H1 (cell line): ENCODE measurements around the gene ACTG2. TPM values are rescaled to one million over a fixed set of nuclear protein-coding genes. Genes with fewer than 3 reads are reported as not detected.

Source experiments
- CTCF ChIA-PET: fragments of 300-600 bp; sonication (Branson Sonifier 250); formaldehyde crosslinking; loops from one replicate; lab custom pipeline; 2021; ENCODE audit not compliant: partially characterized antibody; lab: Charles Lee
- POLR2A ChIA-PET: fragments of 300-600 bp; sonication (Branson Sonifier 250); formaldehyde crosslinking; loops from one replicate; lab custom pipeline; 2021; ENCODE audit warnings: inconsistent platforms; ENCODE audit not compliant: partially characterized antibody; lab: Charles Lee
- DNase-seq, 2 experiments: peaks; one replicate each; pipeline versions ENCODE4 v3.0.0 to v3.0.0-alpha.2; 2010 to 2022; ENCODE audit warnings: low spot score in 2 of 2, low read depth in 1 of 2, mixed read lengths in 1 of 2
- FAIRE-seq: peaks from 2 replicates; lab custom pipeline; 2011; peaks lifted over from hg19 to GRCh38; lab: Jason Lieb, UNC
- H2AFZ ChIP-seq: 2 replicates; pipeline ENCODE4 v1.8.1; 2012; ENCODE audit warnings: low read length, inconsistent platforms
- H2AK5ac ChIP-seq: 2 replicates; pipeline ENCODE4 v1.6.1; 2013; ENCODE audit warnings: low read depth, low read length
- H2BK120ac ChIP-seq: replicated peaks from 2 replicates; pipeline ENCODE3; 2013; ENCODE audit warnings: low read depth, low read length, inconsistent platforms
- H2BK12ac ChIP-seq: 2 replicates; pipeline ENCODE4 v1.6.1; 2013; ENCODE audit warnings: low read depth, low read length
- H2BK15ac ChIP-seq: 2 replicates; pipeline ENCODE4 v1.6.1; 2013; ENCODE audit warnings: low read length
- H2BK20ac ChIP-seq: 2 replicates; pipeline ENCODE4 v1.6.1; 2013; ENCODE audit warnings: low read length
- H2BK5ac ChIP-seq: 2 replicates; pipeline ENCODE4 v1.6.1; 2013; ENCODE audit warnings: low read depth, low read length
- H3K14ac ChIP-seq: 2 replicates; pipeline ENCODE4 v1.6.1; 2013; ENCODE audit warnings: inconsistent platforms; ENCODE audit not compliant: insufficient read length
- H3K18ac ChIP-seq: 2 replicates; pipeline ENCODE4 v1.6.1; 2013; ENCODE audit warnings: low read length; ENCODE audit errors: extremely low read depth
- H3K23ac ChIP-seq: 2 replicates; pipeline ENCODE4 v1.6.1; 2013; ENCODE audit warnings: inconsistent platforms; ENCODE audit not compliant: insufficient read length
- H3K23me2 ChIP-seq: 2 replicates; pipeline ENCODE4 v1.6.1; 2013; ENCODE audit warnings: low read depth, low read length
- H3K27ac ChIP-seq: 2 replicates; pipeline ENCODE4 v1.6.1; 2011; ENCODE audit warnings: low read depth, low read length, inconsistent platforms
- H3K27me3 ChIP-seq, 4 experiments: replicated peaks in 1 of 4; 1 replicate in 1 of 4; 2 replicates in 3 of 4; pipeline versions ENCODE4 v1.6.1 to v1.8.1; 2011 to 2013; ENCODE audit warnings: low read length in 3 of 4, mild to moderate bottlenecking in 3 of 4, inconsistent platforms in 2 of 4, mixed read lengths in 2 of 4, moderate library complexity in 1 of 4; ENCODE audit not compliant: control insufficient read depth in 3 of 4, insufficient read depth in 3 of 4; ENCODE audit errors: extremely low read depth in 1 of 4
- H3K36me3 ChIP-seq, 4 experiments: 2 replicates each; pipeline versions ENCODE4 v1.6.1 to v1.8.1; 2011 to 2013; ENCODE audit warnings: mild to moderate bottlenecking in 4 of 4, low read length in 3 of 4, moderate library complexity in 2 of 4, control low read depth in 1 of 4, inconsistent platforms in 1 of 4; ENCODE audit not compliant: insufficient read depth in 4 of 4, control insufficient read depth in 2 of 4
- H3K4ac ChIP-seq: replicated peaks from 2 replicates; pipeline ENCODE3; 2013; ENCODE audit warnings: low read length, low read depth, mixed read lengths, inconsistent platforms; ENCODE audit not compliant: insufficient read length
- H3K4me1 ChIP-seq, 4 experiments: replicated peaks in 1 of 4; 1 replicate in 1 of 4; 2 replicates in 3 of 4; pipeline versions ENCODE4 v1.6.1 to v1.8.1; 2011 to 2013; ENCODE audit warnings: low read length in 3 of 4, inconsistent platforms in 2 of 4, mixed read lengths in 1 of 4; ENCODE audit not compliant: insufficient read depth in 4 of 4, control insufficient read depth in 3 of 4
- H3K4me2 ChIP-seq, 2 experiments: 2 replicates each; pipeline versions ENCODE4 v1.6.1 to v1.8.1; 2011 to 2013; ENCODE audit warnings: low read depth in 2 of 2, low read length in 2 of 2, control low read depth in 1 of 2, inconsistent platforms in 1 of 2, mild to moderate bottlenecking in 1 of 2; ENCODE audit not compliant: insufficient read depth in 1 of 2
- H3K4me3 ChIP-seq, 4 experiments: fragments of 200-600, 300-600 bp in 1 of 4; sonication (generic), shearing (Covaris generic), sonication (Bioruptor Twin) in 1 of 4; 2 replicates each; pipeline versions ENCODE4 v1.5.1 to v1.8.1; 2011 to 2016; ENCODE audit warnings: low read length in 4 of 4, low read depth in 3 of 4, control low read depth in 2 of 4, inconsistent platforms in 2 of 4, mild to moderate bottlenecking in 2 of 4, mixed read lengths in 1 of 4, moderate library complexity in 1 of 4; ENCODE audit not compliant: insufficient read depth in 2 of 4; ENCODE audit errors: extremely low read depth in 1 of 4
- H3K56ac ChIP-seq: replicated peaks from 2 replicates; pipeline ENCODE3; 2013; ENCODE audit warnings: low read depth, mild to moderate bottlenecking, mixed read lengths, low read length, inconsistent platforms; ENCODE audit not compliant: insufficient read length
- H3K79me1 ChIP-seq: 2 replicates; pipeline ENCODE4 v1.6.1; 2013; ENCODE audit warnings: low read depth, low read length, control low read depth
- H3K79me2 ChIP-seq, 2 experiments: 2 replicates each; pipeline versions ENCODE4 v1.6.1 to v1.8.1; 2012 to 2013; ENCODE audit warnings: low read length in 2 of 2, mild to moderate bottlenecking in 2 of 2, inconsistent platforms in 1 of 2; ENCODE audit not compliant: insufficient read depth in 2 of 2, control insufficient read depth in 1 of 2
- H3K9ac ChIP-seq, 4 experiments: replicated peaks in 1 of 4; 1 replicate in 1 of 4; 2 replicates in 3 of 4; pipeline versions ENCODE4 v1.6.1 to v1.8.1; 2011 to 2013; ENCODE audit warnings: low read depth in 3 of 4, low read length in 3 of 4, control low read depth in 2 of 4, mild to moderate bottlenecking in 2 of 4, moderate library complexity in 2 of 4, inconsistent platforms in 1 of 4; ENCODE audit errors: extremely low read depth in 1 of 4
- H3K9me3 ChIP-seq, 2 experiments: 2 replicates each; pipeline versions ENCODE4 v1.6.1 to v1.8.1; 2012 to 2013; ENCODE audit warnings: mild to moderate bottlenecking in 2 of 2, moderate library complexity in 2 of 2, control low read depth in 1 of 2, inconsistent platforms in 1 of 2, low read depth in 1 of 2, low read length in 1 of 2, mixed read lengths in 1 of 2; ENCODE audit not compliant: insufficient read depth in 2 of 2
- H4K20me1 ChIP-seq, 2 experiments: replicated peaks in 1 of 2; 2 replicates each; pipeline versions ENCODE3 to v1.8.1; 2011 to 2013; ENCODE audit warnings: inconsistent platforms in 2 of 2, low read length in 2 of 2, mild to moderate bottlenecking in 1 of 2; ENCODE audit not compliant: insufficient read depth in 2 of 2, control insufficient read depth in 1 of 2
- H4K5ac ChIP-seq: 2 replicates; pipeline ENCODE4 v1.6.1; 2013; ENCODE audit warnings: low read length, low read depth, mixed read lengths, inconsistent platforms; ENCODE audit not compliant: insufficient read length
- H4K8ac ChIP-seq: 2 replicates; pipeline ENCODE4 v1.8.0; 2013; ENCODE audit warnings: mild to moderate bottlenecking, moderate library complexity, low read length, inconsistent platforms; ENCODE audit not compliant: insufficient read depth; ENCODE audit errors: extremely low read depth
- H4K91ac ChIP-seq: replicated peaks from 2 replicates; pipeline ENCODE3; 2013; ENCODE audit warnings: low read length, mixed read lengths, inconsistent platforms; ENCODE audit not compliant: insufficient read length
- BRCA1 ChIP-seq: IDR thresholded peaks from 2 replicates; pipeline ENCODE4 v1.6.1; 2012; ENCODE audit warnings: low read depth, low read length, improper control_type of control experiment
- CHD2 ChIP-seq: IDR thresholded peaks from 2 replicates; pipeline ENCODE4 v1.6.1; 2012; ENCODE audit warnings: low read length, improper control_type of control experiment
- CTBP2 ChIP-seq: IDR thresholded peaks from 2 replicates; pipeline ENCODE4 v1.7.0; 2011; ENCODE audit warnings: borderline replicate concordance, mild to moderate bottlenecking, moderate library complexity, mixed read lengths, low read length; ENCODE audit not compliant: insufficient read depth, insufficient read length
- EZH2 ChIP-seq: fragments of 200-600 bp; sonication (generic); IDR thresholded peaks from 2 replicates; pipeline ENCODE4 v1.7.1; 2012; ENCODE audit warnings: low read depth, mild to moderate bottlenecking, moderate library complexity, low read length, inconsistent platforms; ENCODE audit not compliant: severe bottlenecking
- GABPA ChIP-seq: IDR thresholded peaks from 2 replicates; pipeline ENCODE4 v1.6.1; 2011; ENCODE audit warnings: mild to moderate bottlenecking, low read length, moderate library complexity, borderline replicate concordance; ENCODE audit not compliant: insufficient read depth
- HDAC2 ChIP-seq, 2 experiments: fragments of 300-600 bp in 1 of 2; sonication (generic) in 1 of 2; IDR thresholded peaks; 2 replicates each; pipeline ENCODE4 v1.6.1; 2011 to 2012; ENCODE audit warnings: low read depth in 2 of 2, low read length in 2 of 2, mild to moderate bottlenecking in 2 of 2, moderate library complexity in 2 of 2, borderline replicate concordance in 1 of 2, inconsistent platforms in 1 of 2
- HDAC6 ChIP-seq: IDR thresholded peaks from one replicate; pipeline ENCODE4 v1.7.1; 2012; ENCODE audit warnings: low read depth, mild to moderate bottlenecking, inconsistent platforms, low read length, moderate library complexity
- KDM4A ChIP-seq: IDR thresholded peaks from one replicate; pipeline ENCODE4 v1.7.1; 2012; ENCODE audit warnings: low read depth, mild to moderate bottlenecking, moderate library complexity, low read length, inconsistent platforms; ENCODE audit not compliant: severe bottlenecking
- NANOG ChIP-seq: IDR thresholded peaks from 2 replicates; pipeline ENCODE4 v1.6.1; 2011; ENCODE audit warnings: low read length, low read depth, mild to moderate bottlenecking, inconsistent platforms; ENCODE audit not compliant: insufficient read depth, poor library complexity, severe bottlenecking
- SIRT6 ChIP-seq: IDR thresholded peaks from one replicate; pipeline ENCODE4 v1.7.1; 2012; ENCODE audit warnings: low read length, inconsistent platforms
- WGBS, 2 experiments: shearing (Covaris generic) in 1 of 2; methylation state at CpG; one replicate each; pipeline versions ENCODE4 v1.1.6 to v1.1.7; 2013 to 2015; ENCODE audit warnings: low lambda C conversion rate in 2 of 2, mixed read lengths in 2 of 2, inconsistent platforms in 1 of 2, low coverage in 1 of 2, missing lambda C conversion rate in 1 of 2; ENCODE audit not compliant: insufficient replicate concordance in 2 of 2, insufficient coverage in 1 of 2, insufficient read length in 1 of 2; ENCODE audit errors: extremely low coverage in 1 of 2, missing lambda C conversion rate in 1 of 2; 5-methylcytosine and 5-hydroxymethylcytosine counted together
- polyA plus RNA-seq, 7 experiments: library from polyadenylated mRNA; depleted of rRNA in 3 of 7; stranded (reverse) in 5 of 7; unstranded in 2 of 7; fragments of >200 nt in 5 of 7; fragments of 200-250 nt in 2 of 7; gene quantifications; 1 replicate in 5 of 7; 2 replicates in 1 of 7; 4 replicates in 1 of 7; pipeline versions ENCODE4 v1.2.1 to v1.2.3, GENCODE V29; 2011 to 2013; ENCODE audit warnings: missing spikeins in 2 of 7, mixed read lengths in 2 of 7
- total RNA-seq: library from RNA; stranded (reverse); fragmentation: NEBNext Ultra II Directional; extraction: Animal tissue kit (Norgen Biotek cat#: 25700); gene quantifications from 2 replicates; pipeline ENCODE4 v1.2.1, GENCODE V29; 2021
- TF ChIP-seq, protein P1 (sequence below): IDR thresholded peaks from 2 replicates; pipeline ENCODE4 v1.6.1; 2012; ENCODE audit warnings: low read length, inconsistent platforms

The ACTG2 gene
- total and polyA plus RNA-seq, 2 of the 8 experiments (the other 6 are each of a cell fraction or from before 2014, with no cell fraction given), result 6.2 to 13.7 TPM

GRCh38 chr2:73946215-73946614 is 53.4 kb downstream of the ACTG2 start:
- H2BK15ac ChIP-seq, result no peak overlapping the region
- H2BK120ac ChIP-seq, result no peak overlapping the region
- H3K79me2 ChIP-seq, result peaks cover 0 to 37% of the 10 kb centered on the region in 2 experiments; a peak in 2 of 4 replicates
- H3K4ac ChIP-seq, result no peak overlapping the region
- H3K4me2 ChIP-seq, result no peak overlapping the region
- H3K56ac ChIP-seq, result no peak overlapping the region
- H2AFZ ChIP-seq, result no peak overlapping the region
- H4K5ac ChIP-seq, result no peak overlapping the region
- peaks cover 3% of the 10 kb centered on the region; the same call in 1 of the 2 replicates for H3K79me1 ChIP-seq
- H3K9me3 ChIP-seq, result no peaks in the 10 kb centered on the region
- no peaks in the 10 kb centered on the region for H3K23me2 ChIP-seq
- no peak for FAIRE-seq
- H2BK5ac ChIP-seq, result no peak overlapping the region
- no peak overlapping the region for H4K8ac ChIP-seq
- H3K4me3 ChIP-seq, result no peak overlapping the region
- H3K9ac ChIP-seq, result peak overlapping the region in 1 of 4 experiments; percentile 4; a peak in 1 of 7 replicates
- POLR2A ChIA-PET, result interaction anchor here (1.0 to 1.3 kb wide), 2 partner anchors 13 to 14 kb away, joined by 3 to 4 read pairs; no protein-coding TSS in a partner anchor
- no peaks in the 10 kb centered on the region for H3K4me1 ChIP-seq
- no peak overlapping the region for H3K23ac ChIP-seq
- peaks cover 4 to 20% of the 10 kb centered on the region in 2 experiments for H4K20me1 ChIP-seq
- DNase-seq, result no peak
- no peak overlapping the region for H4K91ac ChIP-seq
- no peak overlapping the region for H3K14ac ChIP-seq
- H2AK5ac ChIP-seq, result no peak overlapping the region
- peaks cover 13 to 51% (median 36%) of the 10 kb centered on the region in 4 experiments for H3K36me3 ChIP-seq
- no peak overlapping the region for H2BK12ac ChIP-seq
- no peak overlapping the region for H2BK20ac ChIP-seq
- WGBS, 2 experiments, result 100% methylated on average over 1 of the region's 1 CpG; no CpG with 5 or more reads in 1 of the 2 experiments
- H3K27ac ChIP-seq, result no peak overlapping the region
- CTCF ChIA-PET, result interaction anchor here (0.8 to 3.9 kb wide), 3 partner anchors 9 to 37 kb away, joined by 4 to 14 read pairs (median 4); no protein-coding TSS in a partner anchor
- no peak overlapping the region for H3K18ac ChIP-seq
- no peaks in the 10 kb centered on the region for H3K27me3 ChIP-seq
- TF ChIP-seq SIRT6 (no peak), GABPA (no peak), KDM4A (no peak), EZH2 (no peak), NANOG (no peak), BRCA1 (no peak), HDAC6 (no peak), CTBP2 (no peak), HDAC2 (IDR thresholded peaks at IDR 0.05; ENCODE audit: borderline replicate concordance in 1 of 2, low read depth in 2 of 2, low read length in 2 of 2) (no peak), CHD2 (no peak)
- TF ChIP-seq, protein P1, sequence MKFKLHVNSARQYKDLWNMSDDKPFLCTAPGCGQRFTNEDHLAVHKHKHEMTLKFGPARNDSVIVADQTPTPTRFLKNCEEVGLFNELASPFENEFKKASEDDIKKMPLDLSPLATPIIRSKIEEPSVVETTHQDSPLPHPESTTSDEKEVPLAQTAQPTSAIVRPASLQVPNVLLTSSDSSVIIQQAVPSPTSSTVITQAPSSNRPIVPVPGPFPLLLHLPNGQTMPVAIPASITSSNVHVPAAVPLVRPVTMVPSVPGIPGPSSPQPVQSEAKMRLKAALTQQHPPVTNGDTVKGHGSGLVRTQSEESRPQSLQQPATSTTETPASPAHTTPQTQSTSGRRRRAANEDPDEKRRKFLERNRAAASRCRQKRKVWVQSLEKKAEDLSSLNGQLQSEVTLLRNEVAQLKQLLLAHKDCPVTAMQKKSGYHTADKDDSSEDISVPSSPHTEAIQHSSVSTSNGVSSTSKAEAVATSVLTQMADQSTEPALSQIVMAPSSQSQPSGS, result no peak
